ENCODE measurements around the gene ZNF385B.

- TF ChIP-seq POLR2AphosphoS5 (IDR thresholded peaks at IDR 0.05) (no peak), CTCF (IDR thresholded peaks at IDR 0.05; ENCODE audit: poor library complexity, severe bottlenecking) (no peak), EP300 (conservative IDR thresholded peaks at IDR 0.05; ENCODE audit: poor library complexity, severe bottlenecking) (no peak), SMC3 (conservative IDR thresholded peaks at IDR 0.05; ENCODE audit: poor library complexity) (no peak), TAF1 (IDR thresholded peaks at IDR 0.05; ENCODE audit: low read depth) (no peak), RAD21 (conservative IDR thresholded peaks at IDR 0.05) (no peak), EZH2 (IDR thresholded peaks at IDR 0.05; ENCODE audit: borderline replicate concordance, insufficient read depth, low read length, poor library complexity, severe bottlenecking) (no peak), MXI1 (conservative IDR thresholded peaks at IDR 0.05; ENCODE audit: poor library complexity, severe bottlenecking) (no peak)
These were observed 348.2 kb downstream of the ZNF385B start for GRCh38 chr2:179513181-179513580.

Measured in neural cell (in vitro differentiated cells).